HG02798 (cell line): ENCODE data around the gene CERS3.

ENCODE experiments used
- ATAC-seq: cut with Tn5 transposase; IDR thresholded peaks from one replicate; pipeline ENCODE4 v1.9.1; 2021; ENCODE audit warnings: mild to moderate bottlenecking; ENCODE audit not compliant: unreplicated experiment, poor library complexity

Gene CERS3

GRCh38 chr15:100394736-100395440 is 133.9 kb downstream of the CERS3 start:
- no peak for ATAC-seq

GRCh38 chr15:100393008-100393407 is 135.7 kb downstream of the CERS3 start:
- no peak for ATAC-seq

- no peak for ATAC-seq
These were observed 143.3 kb downstream of the CERS3 start for GRCh38 chr15:100385300-100386050.

- no peak for ATAC-seq
These were observed 144.7 kb downstream of the CERS3 start for GRCh38 chr15:100384108-100384410.

GRCh38 chr15:100383302-100384107 is 145.2 kb downstream of the CERS3 start:
- ATAC-seq = no peak

- ATAC-seq = no peak
These were observed 154.8 kb downstream of the CERS3 start for GRCh38 chr15:100373942-100374341.

GRCh38 chr15:100373120-100373896 is 155.4 kb downstream of the CERS3 start:
- no peak for ATAC-seq

GRCh38 chr15:100372739-100373119 is 156.0 kb downstream of the CERS3 start:
- no peak for ATAC-seq

- no peak for ATAC-seq
These were observed 173.4 kb downstream of the CERS3 start for GRCh38 chr15:100355342-100355741.

- no peak for ATAC-seq
These were observed 175.3 kb downstream of the CERS3 start for GRCh38 chr15:100353449-100353848.

- ATAC-seq = no peak
These were observed 178.1 kb downstream of the CERS3 start for GRCh38 chr15:100350434-100351226.
